Measurements from ENCODE around the gene IQCN.
A peak's percentile ranks its signal among the peaks of the same experiment; 100 is the strongest.

DNA sequence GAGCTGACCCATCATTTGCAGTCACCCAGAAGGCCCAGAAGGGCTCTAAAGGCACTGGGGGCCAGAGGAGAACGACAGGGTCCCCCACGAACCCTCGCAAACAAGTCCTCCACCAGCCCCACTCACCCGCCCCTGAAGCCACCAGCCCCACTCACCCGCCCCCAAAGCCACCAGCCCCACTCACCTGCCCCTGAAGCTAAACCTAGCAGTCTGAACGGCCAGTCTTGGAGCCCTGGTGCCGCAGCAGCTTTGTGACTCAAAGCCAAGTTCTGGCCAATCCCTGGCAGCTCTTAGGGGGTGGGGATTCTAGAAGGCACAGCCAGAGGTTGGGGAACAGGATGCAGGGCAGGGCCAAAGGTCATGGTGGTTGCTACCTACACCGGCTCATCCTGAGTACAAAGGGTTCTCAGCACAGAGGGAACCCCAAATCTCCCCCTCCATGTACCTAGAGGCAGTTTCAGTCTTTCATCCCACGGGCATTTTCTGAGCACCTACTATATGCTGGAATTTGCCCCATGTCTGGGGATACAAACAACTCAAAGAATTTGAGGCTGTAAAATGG is at the start of gene IQCN:
- TF ChIP-seq, protein P1, sequence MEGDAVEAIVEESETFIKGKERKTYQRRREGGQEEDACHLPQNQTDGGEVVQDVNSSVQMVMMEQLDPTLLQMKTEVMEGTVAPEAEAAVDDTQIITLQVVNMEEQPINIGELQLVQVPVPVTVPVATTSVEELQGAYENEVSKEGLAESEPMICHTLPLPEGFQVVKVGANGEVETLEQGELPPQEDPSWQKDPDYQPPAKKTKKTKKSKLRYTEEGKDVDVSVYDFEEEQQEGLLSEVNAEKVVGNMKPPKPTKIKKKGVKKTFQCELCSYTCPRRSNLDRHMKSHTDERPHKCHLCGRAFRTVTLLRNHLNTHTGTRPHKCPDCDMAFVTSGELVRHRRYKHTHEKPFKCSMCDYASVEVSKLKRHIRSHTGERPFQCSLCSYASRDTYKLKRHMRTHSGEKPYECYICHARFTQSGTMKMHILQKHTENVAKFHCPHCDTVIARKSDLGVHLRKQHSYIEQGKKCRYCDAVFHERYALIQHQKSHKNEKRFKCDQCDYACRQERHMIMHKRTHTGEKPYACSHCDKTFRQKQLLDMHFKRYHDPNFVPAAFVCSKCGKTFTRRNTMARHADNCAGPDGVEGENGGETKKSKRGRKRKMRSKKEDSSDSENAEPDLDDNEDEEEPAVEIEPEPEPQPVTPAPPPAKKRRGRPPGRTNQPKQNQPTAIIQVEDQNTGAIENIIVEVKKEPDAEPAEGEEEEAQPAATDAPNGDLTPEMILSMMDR (IDR thresholded peaks at IDR 0.05 in 8 of 11, conservative IDR thresholded peaks at IDR 0.05 in 3 of 11), result no peak
- TF ChIP-seq POLR2A (IDR thresholded peaks at IDR 0.05) (no peak), POLR2AphosphoS5 (IDR thresholded peaks at IDR 0.05) (peak in 1 of 3 donors; percentile 8)

Data from spleen (tissue), 7 donors.